Measurements from ENCODE around the gene CCDC177.

The CCDC177 gene

GRCh38 chr14:69574263-69574953, at the start of gene CCDC177:
Gene CCDC177 (minus strand): TSS chr14:69574871. CDS start chr14:69573622, 1,249 bp downstream.
- DNase-seq: peak; percentile 16

GRCh38 chr14:69624136-69624535, 49.5 kb upstream of the CCDC177 start:
- no peak for DNase-seq

- no peak for DNase-seq
These were observed 46.3 kb upstream of the CCDC177 start for GRCh38 chr14:69620981-69621380.

- DNase-seq: no peak
These were observed 45.5 kb upstream of the CCDC177 start for GRCh38 chr14:69620211-69620611.

GRCh38 chr14:69619012-69619411, 44.3 kb upstream of the CCDC177 start:
- no peak for DNase-seq

GRCh38 chr14:69617796-69618195, 43.1 kb upstream of the CCDC177 start:
- no peak for DNase-seq

GRCh38 chr14:69616408-69616773, 41.7 kb upstream of the CCDC177 start:
- DNase-seq: no peak

GRCh38 chr14:69615496-69616407, 41.1 kb upstream of the CCDC177 start:
- peak; percentile 57 for DNase-seq

- no peak for DNase-seq
These were observed 40.4 kb upstream of the CCDC177 start for GRCh38 chr14:69615121-69615495.

- no peak for DNase-seq
These were observed 39.9 kb upstream of the CCDC177 start for GRCh38 chr14:69614592-69614991.

GRCh38 chr14:69613312-69614073, 38.8 kb upstream of the CCDC177 start:
- no peak for DNase-seq

- no peak for DNase-seq
These were observed 38.1 kb upstream of the CCDC177 start for GRCh38 chr14:69612783-69613130.

- DNase-seq: no peak
These were observed 37.5 kb upstream of the CCDC177 start for GRCh38 chr14:69612014-69612782.

- DNase-seq: peak; percentile 86
These were observed 36.7 kb upstream of the CCDC177 start, which contains the start of gene SUSD6 for GRCh38 chr14:69611172-69612013. Gene SUSD6 (plus strand): TSS chr14:69611596. CDS start chr14:69658593, 46,997 bp downstream.

GRCh38 chr14:69610874-69611171, 36.2 kb upstream of the CCDC177 start:
- DNase-seq: no peak

- no peak for DNase-seq
These were observed 35.6 kb upstream of the CCDC177 start for GRCh38 chr14:69610020-69610873.

GRCh38 chr14:69606258-69607184, 31.9 kb upstream of the CCDC177 start:
- no peak for DNase-seq

GRCh38 chr14:69605738-69606137, 31.1 kb upstream of the CCDC177 start:
- no peak for DNase-seq

- DNase-seq: no peak
These were observed 25.7 kb upstream of the CCDC177 start for GRCh38 chr14:69600304-69600891.
